Endometrial microvascular endothelial cells (primary cell): ENCODE results near the gene KASH5. TPM values are rescaled to one million over a fixed set of nuclear protein-coding genes. Genes with fewer than 3 reads are reported as not detected.
"Not testable (repeated sequence)": the region's sequence is repeated elsewhere in the genome, so short reads cannot be mapped to it uniquely, and the experiment has no call there.

Experiments used
- in situ Hi-C: cut with HindIII; loops from 2 replicates; pipeline ENCODE4 v1.10.0; 2017; ENCODE audit warnings: low sequenced_read_pairs, low pct_unique_long_range_greater_than_20kb; ENCODE audit errors: inconsistent ontology term
- total RNA-seq: library from RNA; depleted of rRNA; stranded (reverse); fragments of >200 nt; gene quantifications from one replicate; pipeline ENCODE4 v1.2.3, GENCODE V29; 2015; ENCODE audit errors: inconsistent ontology term

Gene KASH5
- total RNA-seq, 1 donor from 2014 or later: not detected

GRCh38 chr19:49443366-49444099, 55.5 kb downstream of the KASH5 start:
- in situ Hi-C loops: no loop called here

DNA sequence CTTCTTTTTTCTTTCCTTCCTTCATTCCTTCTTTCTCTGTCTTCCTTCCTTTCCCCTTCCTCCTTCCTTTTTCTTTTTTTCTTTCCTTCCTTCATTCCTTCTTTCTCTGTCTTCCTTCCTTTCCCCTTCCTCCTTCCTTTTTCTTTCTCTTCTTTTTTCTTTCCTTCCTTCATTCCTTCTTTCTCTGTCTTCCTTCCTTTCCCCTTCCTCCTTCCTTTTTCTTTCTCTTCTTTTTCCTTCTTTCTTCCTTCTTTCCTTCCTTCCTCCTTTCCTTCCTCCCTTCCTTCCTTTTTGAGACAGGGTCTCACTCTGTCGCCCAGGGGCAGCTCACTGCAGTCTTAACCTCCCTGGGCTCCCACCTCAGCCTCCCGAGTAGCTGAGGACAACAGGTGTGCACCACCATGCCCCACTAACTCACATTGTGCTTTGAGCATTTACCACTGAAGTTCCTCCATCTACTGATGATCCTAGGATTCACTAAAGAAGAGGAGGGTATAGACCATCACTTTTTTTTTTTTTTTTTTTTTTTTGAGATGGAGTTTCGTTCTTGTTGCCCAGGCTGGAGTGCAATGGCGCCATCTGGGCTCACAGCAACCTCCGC, 56.2 kb downstream of the KASH5 start:
- in situ Hi-C loops: not testable (repeated sequence)

DNA sequence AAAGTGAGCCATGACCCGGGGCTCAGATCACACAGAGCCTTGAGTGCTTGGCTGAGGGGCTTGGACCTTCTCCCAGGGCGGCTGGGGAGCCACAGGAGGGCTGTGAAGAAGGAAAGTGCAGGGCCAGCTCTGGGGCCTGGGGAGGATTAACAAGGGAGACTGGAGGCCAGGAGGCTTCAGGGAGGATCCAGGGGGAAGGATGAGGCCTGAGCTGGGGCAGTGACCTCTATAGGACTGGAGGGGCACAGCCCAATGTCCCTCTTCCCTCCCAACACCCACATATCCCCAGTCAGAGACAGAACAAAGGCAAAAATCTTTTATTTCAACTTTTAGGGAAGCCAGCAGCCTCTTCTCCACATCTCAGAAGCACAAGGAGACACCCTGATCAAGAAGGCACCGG, 57.9 kb downstream of the KASH5 start:
- in situ Hi-C loops: no loop called here

GRCh38 chr19:49447485-49448431, 59.7 kb downstream of the KASH5 start:
- in situ Hi-C loops: no loop called here

DNA sequence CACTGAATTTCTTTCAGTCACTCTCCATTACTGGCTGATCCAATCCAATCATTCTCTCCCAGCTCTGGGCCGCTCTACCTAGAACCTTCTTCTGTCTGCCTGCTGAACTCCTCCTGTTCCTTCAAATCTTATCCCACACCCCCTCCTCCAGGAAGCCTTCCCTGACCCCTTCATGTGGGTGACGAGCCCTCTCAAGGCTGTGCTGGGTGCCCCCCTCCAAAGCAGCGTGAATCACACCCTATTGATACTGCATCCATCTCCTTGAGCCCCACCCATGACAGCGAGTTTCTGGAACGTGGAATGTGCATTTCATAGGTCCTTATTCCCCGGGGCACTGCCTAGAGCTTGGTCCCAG, 60.4 kb downstream of the KASH5 start:
- in situ Hi-C loops: no loop called here

GRCh38 chr19:49450405-49450804, 62.4 kb downstream of the KASH5 start:
- in situ Hi-C loops: no loop called here

DNA sequence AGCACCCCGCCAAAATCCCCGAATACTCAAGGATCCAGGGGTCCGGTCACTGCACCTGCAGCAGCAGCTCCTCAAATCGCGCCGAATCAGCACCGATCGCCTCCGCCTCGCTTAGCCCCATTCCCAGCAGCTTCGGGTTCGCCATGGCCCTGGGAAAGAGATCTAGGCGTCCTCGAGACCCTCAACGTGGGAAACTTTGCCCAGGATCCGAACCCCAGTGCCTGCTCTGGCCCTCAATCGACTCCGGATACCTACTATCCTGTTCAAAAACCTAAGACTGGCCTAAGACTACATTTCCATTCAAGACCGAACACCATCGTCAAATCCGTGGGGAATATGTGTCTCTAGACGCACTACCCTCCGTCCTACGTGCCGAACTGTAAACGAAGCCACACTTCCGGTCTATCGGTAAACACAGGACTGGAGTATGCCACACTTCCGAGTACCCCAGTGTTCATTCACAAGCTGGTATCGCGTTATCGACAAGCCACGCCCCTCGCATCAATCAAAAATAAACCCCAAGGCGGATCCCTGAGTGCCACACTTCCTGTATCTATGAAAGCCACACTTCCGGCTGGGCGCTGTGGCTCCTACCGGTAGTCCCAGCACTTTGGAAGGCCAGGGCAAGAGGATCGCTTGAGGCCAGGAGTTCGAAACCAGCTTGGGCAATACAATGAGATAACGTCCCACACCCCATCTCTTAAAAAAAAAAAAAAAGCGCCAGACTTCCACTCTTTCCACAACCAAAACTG, 63.6 kb downstream of the KASH5 start, which contains the start of gene PIH1D1:
PIH1D1 (minus strand) TSS at position 385 of the 752 bp plus-strand sequence; CDS start at position 145, 240 bp downstream.
- in situ Hi-C loops: no loop called here

- in situ Hi-C loops: no loop called here
Measured at GRCh38 chr19:49453013-49453756, 65.1 kb downstream of the KASH5 start, which contains the start of gene ALDH16A1. Gene ALDH16A1 (plus strand): TSS chr19:49453225. CDS start chr19:49453332, 107 bp downstream.

DNA sequence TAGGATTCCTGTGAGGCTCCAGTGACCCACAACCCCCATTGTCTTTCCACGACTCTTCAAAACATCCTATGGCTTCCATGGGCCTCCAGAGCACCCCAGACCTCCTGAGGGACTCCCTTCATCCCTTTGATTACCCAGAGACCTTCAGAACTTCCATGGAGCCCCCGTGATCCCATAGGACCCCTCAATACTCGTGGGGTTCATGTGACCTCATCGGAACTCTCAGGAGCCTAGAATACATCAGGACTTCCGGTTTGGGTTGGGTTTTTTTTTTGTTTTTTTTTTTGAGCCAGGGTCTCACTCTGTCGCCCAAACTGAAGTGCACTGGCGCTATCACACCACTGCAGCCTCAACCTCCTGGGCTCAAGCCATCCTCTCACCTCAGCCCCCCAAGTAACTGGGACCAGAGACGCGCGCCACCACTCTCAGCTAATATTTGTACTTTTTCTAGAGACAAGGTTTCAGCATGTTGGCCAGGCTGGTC, 65.8 kb downstream of the KASH5 start:
- in situ Hi-C loops: no loop called here

DNA sequence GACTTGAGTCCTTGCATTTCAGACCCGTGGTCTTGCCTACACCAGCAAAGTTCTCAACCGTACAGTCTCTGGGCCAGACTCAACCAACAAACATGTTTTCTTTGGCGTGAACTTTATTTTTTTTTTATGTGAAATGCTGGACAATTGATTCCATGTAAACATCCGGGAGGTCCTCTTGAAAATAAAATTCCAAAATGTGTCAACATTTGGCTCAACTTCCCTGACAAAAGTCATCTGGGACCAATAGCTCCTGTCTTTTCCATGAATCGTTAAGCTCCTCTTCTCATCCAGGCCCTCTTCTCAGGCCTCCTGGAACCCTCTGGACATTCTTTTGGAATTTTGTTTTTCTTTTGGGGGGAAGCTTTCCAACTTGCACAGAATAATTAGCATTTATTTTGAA, 67.7 kb downstream of the KASH5 start:
- in situ Hi-C loops: no loop called here

DNA sequence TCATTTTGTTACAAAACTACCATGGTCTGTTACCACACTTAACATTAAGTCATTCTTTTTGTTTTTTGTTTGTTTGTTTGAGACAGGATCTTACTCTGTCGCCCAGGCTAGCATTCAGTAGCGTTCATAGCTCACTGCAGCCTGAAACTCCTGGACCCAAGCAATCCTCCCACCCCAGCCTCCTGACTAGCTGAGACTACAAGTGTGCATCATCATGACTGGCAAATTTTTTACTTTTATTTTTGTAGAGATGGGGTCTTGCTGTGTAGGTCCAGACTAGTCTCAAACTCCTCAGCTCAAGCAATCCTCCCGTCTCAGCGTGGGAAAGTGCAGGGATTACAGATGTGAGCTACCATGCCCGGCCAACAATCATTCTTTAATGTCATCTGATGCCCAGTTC, 68.3 kb downstream of the KASH5 start:
- in situ Hi-C loops: no loop called here

- in situ Hi-C loops: no loop called here
Measured at GRCh38 chr19:49458567-49458903, 70.5 kb downstream of the KASH5 start.

DNA sequence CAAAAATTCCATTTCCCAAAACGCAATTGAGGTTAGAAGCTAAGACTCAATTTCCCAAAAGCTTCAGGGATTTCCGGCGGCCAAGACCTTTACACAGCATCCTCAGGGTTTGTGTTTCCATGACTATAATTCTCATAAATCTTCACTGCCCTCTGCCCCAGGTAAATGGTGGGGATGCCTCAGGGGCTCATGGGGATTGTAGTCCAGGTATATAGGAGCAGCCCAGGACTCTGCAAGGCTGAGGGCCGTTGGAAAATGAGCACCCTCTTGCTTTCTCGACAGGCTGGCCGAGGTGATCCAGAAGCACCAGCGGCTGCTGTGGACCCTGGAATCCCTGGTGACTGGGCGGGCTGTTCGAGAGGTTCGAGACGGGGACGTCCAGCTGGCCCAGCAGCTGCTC, 71.3 kb downstream of the KASH5 start:
- in situ Hi-C loops: no loop called here

DNA sequence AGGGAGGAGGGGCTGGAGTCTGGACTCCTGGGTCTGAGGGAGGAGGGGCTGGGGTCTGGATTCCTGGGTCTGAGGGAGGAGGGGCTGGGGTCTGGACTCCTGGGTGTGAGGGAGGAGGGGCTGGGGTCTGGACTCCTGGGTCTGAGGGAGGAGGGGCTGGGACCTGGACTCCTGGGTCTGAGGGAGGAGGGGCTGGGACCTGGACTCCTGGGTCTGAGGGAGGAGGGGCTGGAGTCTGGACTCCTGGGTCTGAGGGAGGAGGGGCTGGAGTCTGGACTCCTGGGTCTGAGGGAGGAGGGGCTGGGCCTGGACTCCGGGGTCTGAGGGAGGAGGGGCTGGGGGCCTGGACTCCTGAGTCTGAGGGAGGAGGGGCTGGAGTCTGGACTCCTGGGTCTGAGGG, 73.1 kb downstream of the KASH5 start:
- in situ Hi-C loops: not testable (repeated sequence)

DNA sequence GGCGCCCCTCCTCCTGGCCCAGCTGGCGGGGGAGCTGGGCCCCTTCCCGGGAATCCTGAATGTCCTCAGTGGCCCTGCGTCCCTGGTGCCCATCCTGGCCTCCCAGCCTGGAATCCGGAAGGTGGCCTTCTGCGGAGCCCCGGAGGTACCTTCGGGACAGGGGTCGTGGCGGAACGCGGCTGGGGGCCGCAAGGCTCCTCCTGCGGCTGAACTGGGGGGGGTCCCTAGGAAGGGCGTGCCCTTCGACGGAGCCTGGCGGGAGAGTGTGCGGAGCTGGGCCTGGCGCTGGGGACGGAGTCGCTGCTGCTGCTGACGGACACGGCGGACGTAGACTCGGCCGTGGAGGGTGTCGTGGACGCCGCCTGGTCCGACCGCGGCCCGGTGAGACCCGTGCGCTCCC, 73.6 kb downstream of the KASH5 start:
- in situ Hi-C loops: no loop called here

DNA sequence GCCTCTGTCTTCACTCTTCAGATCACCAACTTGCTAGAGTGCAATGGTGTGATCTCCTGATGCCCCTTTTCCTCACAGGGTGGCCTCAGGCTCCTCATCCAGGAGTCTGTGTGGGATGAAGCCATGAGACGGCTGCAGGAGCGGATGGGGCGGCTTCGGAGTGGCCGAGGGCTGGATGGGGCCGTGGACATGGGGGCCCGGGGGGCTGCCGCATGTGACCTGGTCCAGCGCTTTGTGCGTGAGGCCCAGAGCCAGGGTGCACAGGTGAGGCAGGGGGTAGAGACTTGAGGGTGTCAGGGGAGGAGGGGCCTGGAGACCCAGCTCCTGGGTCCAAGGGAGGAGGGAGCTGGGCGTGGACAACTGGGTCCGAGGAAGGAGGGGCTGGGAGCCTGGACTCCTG, 74.4 kb downstream of the KASH5 start:
- in situ Hi-C loops: no loop called here

- in situ Hi-C loops: no loop called here
Measured at GRCh38 chr19:49463960-49464740, 76.1 kb downstream of the KASH5 start.
